Measurements from ENCODE around the gene RAD9B. TPM values are rescaled to one million over a fixed set of nuclear protein-coding genes. Genes with fewer than 3 reads are reported as not detected.
"Not testable (repeated sequence)": the region's sequence is repeated elsewhere in the genome, so short reads cannot be mapped to it uniquely, and the experiment has no call there.

RAD9B gene
- polyA plus RNA-seq (2011; rRNA removed) (0.33 and 0.69 TPM in 2 replicates), polyA minus RNA-seq (2011; rRNA and poly(A)+ RNA removed) (0.31 and 0.85 TPM in 2 replicates)

DNA sequence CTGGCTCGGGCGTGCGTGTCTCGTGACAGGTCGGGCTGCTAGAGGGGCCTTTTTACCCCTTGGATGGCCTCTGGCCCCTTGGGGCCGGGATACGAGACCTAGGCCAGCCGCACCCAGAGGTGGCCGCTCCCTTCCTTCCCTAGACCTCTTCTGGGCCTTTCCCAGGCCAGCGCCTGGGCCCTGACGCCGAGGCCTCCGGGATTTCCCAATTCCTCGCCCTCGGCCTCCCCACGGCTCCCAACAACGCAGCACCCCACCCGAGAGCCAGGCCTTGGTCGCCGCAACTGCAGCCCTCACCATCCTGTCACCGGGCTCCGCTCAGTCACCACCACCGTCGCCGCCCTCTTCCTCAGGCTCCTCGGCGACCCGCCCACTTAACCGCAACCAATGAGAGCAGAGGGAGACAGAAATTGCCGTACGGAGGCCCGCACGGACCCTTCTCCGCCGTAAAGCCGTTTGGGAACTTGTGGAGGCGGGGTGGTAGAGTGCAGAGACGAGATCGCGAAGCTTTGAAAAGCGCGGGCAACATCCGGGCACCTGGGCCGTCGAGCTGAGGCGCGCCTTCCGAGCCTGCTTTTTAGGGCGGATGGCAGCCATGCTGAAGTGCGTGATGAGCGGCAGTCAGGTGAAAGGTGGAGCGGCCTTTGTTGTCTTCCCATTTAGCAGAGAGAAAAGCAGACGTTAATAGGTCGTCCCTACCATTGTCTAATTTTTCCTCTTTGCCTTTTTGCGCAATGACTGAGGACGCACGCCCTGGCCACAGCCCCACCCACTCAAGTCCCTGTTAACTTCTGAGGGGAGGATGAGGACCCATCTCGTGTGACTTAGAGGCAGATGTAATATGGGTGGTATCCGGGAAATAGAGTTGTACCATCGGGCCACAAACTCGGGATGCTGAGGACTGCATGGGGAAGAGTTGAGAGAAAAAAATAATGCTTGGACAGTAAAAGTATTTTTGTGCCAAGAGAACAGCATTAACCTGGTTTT lies at the start of gene RAD9B, which contains the start of gene VPS29:
TSS of gene RAD9B (plus strand) at position 580 of the 987 bp plus-strand sequence. CDS start at position 587, 7 bp downstream.
TSS of gene VPS29 (minus strand) at position 360 of the 987 bp plus-strand sequence. CDS start at position 300, 60 bp downstream.
- TF ChIP-seq, protein P1, sequence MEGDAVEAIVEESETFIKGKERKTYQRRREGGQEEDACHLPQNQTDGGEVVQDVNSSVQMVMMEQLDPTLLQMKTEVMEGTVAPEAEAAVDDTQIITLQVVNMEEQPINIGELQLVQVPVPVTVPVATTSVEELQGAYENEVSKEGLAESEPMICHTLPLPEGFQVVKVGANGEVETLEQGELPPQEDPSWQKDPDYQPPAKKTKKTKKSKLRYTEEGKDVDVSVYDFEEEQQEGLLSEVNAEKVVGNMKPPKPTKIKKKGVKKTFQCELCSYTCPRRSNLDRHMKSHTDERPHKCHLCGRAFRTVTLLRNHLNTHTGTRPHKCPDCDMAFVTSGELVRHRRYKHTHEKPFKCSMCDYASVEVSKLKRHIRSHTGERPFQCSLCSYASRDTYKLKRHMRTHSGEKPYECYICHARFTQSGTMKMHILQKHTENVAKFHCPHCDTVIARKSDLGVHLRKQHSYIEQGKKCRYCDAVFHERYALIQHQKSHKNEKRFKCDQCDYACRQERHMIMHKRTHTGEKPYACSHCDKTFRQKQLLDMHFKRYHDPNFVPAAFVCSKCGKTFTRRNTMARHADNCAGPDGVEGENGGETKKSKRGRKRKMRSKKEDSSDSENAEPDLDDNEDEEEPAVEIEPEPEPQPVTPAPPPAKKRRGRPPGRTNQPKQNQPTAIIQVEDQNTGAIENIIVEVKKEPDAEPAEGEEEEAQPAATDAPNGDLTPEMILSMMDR (IDR thresholded peaks at IDR 0.05; ENCODE audit: insufficient read depth, low read depth, low read length), result no peak
- H3K36me3 ChIP-seq (ENCODE audit: control insufficient read depth, insufficient read depth, low read length), result no peaks in the 10 kb centered on the region
- no peaks in the 10 kb centered on the region for H3K27me3 ChIP-seq (ENCODE audit: control insufficient read depth, insufficient read depth, low read length)
- peak within 1 kb of the TSS; percentile 95 for H3K4me3 ChIP-seq (ENCODE audit: low read depth, low read length)
- ChIA-PET CTCF (interaction anchor here (0.6 to 4.3 kb wide), 5 partner anchors 10 to 101 kb away, joined by 3 to 35 read pairs (median 7); partner anchors contain the start of genes ARPC3, FAM216A and GPN3), POLR2A (no interaction called here)
- DNase-seq (ENCODE audit: low read depth), result peak; percentile 90

DNA sequence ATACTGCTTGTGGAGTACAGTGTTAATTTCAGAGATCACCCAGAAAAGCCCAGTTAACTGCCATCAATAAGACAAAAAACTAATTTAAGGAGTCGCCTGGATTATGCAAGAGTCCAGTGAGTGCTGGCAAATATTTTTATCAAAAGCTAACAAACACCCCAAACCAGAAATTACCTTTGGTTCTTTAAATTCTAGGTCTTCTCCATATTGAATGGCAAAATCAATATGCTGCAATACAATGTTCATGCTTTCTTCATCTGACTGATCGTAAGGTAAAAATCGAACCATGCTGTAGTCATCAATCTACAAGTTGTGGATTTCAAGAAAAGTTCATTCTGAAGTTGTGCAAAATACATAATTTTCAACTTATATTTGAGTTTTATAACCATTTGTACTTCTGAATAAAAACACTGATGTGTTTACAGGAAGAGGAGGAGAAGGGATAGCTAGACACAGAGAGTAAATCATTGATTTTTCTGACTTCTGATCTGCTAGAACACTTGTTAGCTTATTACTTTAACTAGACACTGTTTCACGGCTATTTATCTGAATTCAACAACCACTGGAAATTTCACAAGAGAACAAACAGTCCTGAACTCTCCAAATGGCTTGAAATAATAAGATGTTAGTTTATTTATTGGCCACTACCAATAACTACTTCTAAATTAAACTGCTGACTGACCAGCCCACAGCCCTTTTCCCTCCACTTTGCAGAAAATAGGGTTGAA lies 48.4 kb upstream of the RAD9B start:
- no peak for DNase-seq (ENCODE audit: low read depth)
- ChIA-PET POLR2A (interaction anchor here (0.6 kb wide), 1 partner anchor 14 kb away, joined by 6 read pairs; the partner anchor contains the start of gene GPN3), CTCF (interaction anchor here (0.9 to 7.1 kb wide), 4 partner anchors 15 to 434 kb away, joined by 4 to 106 read pairs (median 20); partner anchors contain the start of genes FAM216A and GPN3)
- TF ChIP-seq, protein P1 (IDR thresholded peaks at IDR 0.05; ENCODE audit: insufficient read depth, low read depth, low read length), result no peak
- Histone ChIP-seq H3K36me3 (ENCODE audit: control insufficient read depth, insufficient read depth, low read length) (no peaks in the 10 kb centered on the region; the same call in 1 of the 2 replicates), H3K27me3 (ENCODE audit: control insufficient read depth, insufficient read depth, low read length) (no peaks in the 10 kb centered on the region), H3K4me3 (ENCODE audit: low read depth, low read length) (no peak overlapping the region)

DNA sequence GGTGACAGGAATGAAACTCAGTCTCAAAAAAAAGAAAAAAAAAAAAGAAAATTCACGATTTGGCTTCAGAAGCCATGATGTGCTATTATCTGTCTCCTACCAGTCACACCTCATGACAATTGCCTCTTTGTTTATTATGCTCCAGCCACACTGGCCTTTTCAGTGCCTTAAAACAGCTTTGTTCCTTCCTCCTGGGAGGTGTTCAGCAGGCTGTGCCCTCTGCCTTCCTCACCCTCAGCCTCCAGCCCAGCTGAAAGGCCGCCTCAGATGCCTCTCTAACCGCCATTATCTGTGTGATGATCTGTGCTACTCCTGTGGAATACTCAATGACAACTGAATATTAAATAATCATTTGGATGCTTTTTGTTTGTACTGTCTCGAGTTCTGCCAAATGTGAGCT lies 43.4 kb upstream of the RAD9B start:
- ChIA-PET POLR2A (interaction anchor here (0.7 kb wide), 1 partner anchor 459 kb away, joined by 6 read pairs; no protein-coding TSS in a partner anchor), CTCF (interaction anchor here (2.5 kb wide), 1 partner anchor 9 kb away, joined by 18 read pairs; the partner anchor contains the start of gene ARPC3)
- Histone ChIP-seq H3K27me3 (ENCODE audit: control insufficient read depth, insufficient read depth, low read length) (no peaks in the 10 kb centered on the region), H3K4me3 (ENCODE audit: low read depth, low read length) (no peak overlapping the region), H3K36me3 (ENCODE audit: control insufficient read depth, insufficient read depth, low read length) (no peaks in the 10 kb centered on the region)
- no peak for DNase-seq (ENCODE audit: low read depth)
- TF ChIP-seq, protein P1 (IDR thresholded peaks at IDR 0.05; ENCODE audit: insufficient read depth, low read depth, low read length), result no peak

DNA sequence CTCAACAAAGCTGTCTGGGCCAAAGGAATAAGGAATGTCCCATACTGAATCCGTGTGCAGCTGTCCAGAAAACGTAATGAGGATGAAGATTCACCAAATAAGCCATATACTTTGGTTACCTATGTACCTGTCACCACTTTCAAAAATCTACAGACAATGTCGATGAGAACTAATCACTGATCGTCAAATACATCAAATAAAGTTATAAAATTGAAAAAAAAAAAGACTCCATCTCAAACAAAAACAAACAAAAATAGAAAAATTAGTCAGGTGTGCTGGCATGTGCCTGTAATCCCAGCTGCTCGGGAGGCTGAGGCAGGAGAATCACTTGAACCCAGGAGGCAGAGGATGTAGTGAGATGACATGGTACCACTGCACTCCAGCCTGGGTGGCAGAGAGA lies 40.9 kb upstream of the RAD9B start:
- DNase-seq (ENCODE audit: low read depth); H3K4me3 ChIP-seq (ENCODE audit: low read depth, low read length); H3K36me3 ChIP-seq (ENCODE audit: control insufficient read depth, insufficient read depth, low read length); POLR2A ChIA-PET; H3K27me3 ChIP-seq (ENCODE audit: control insufficient read depth, insufficient read depth, low read length): not testable (repeated sequence)
- CTCF ChIA-PET, result interaction anchor here (1.3 kb wide), 1 partner anchor 11 kb away, joined by 6 read pairs; the partner anchor contains the start of gene ARPC3

DNA sequence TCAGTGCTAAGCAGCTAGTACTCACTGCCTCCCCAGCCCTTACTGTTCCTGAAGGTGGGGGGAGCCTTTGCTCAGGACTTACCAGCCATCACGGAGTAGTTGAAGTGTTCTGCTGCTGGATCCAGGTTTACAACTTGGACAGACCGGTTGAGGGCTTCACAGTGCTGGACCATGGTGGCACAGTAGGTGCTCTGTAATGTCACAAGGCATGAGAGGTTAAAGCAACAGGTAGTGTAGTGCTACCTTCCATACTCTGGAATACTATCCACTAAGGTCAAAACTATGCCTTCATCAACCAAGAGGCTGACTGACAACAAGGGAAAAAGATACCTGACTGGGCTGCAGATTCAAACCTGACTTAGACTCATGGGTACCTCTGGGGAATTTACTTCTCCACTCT lies 37.1 kb upstream of the RAD9B start:
- H3K36me3 ChIP-seq (ENCODE audit: control insufficient read depth, insufficient read depth, low read length), result no peaks in the 10 kb centered on the region; the same call in 1 of the 2 replicates
- POLR2A ChIA-PET, result no interaction called here
- CTCF ChIA-PET, result interaction anchor here (1.0 kb wide), 1 partner anchor 13 kb away, joined by 3 read pairs; no protein-coding TSS in a partner anchor
- TF ChIP-seq, protein P1 (IDR thresholded peaks at IDR 0.05; ENCODE audit: insufficient read depth, low read depth, low read length), result no peak
- DNase-seq (ENCODE audit: low read depth), result no peak
- H3K4me3 ChIP-seq (ENCODE audit: low read depth, low read length), result no peak overlapping the region
- H3K27me3 ChIP-seq (ENCODE audit: control insufficient read depth, insufficient read depth, low read length), result no peaks in the 10 kb centered on the region

DNA sequence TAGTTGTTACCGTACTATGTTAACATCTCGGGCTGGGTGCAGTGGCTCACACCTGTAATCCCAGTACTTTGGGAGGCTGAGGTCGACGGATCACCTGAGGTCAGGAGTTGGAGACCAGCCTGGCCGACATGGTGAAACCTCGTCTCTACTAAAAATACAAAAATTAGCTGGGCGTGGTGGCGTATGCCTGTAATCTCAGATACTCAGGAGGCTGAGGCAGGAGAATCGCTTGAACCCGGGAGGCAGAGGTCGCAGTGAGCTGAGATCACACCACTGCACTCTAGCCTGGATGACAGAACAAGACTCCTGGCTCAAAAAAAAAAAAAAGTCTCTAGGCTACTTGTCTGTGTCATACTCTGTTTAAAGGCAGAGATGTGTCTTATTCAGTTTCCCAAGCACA lies 36.4 kb upstream of the RAD9B start:
- H3K36me3 ChIP-seq (ENCODE audit: control insufficient read depth, insufficient read depth, low read length); POLR2A ChIA-PET; DNase-seq (ENCODE audit: low read depth); H3K27me3 ChIP-seq (ENCODE audit: control insufficient read depth, insufficient read depth, low read length); H3K4me3 ChIP-seq (ENCODE audit: low read depth, low read length): not testable (repeated sequence)
- CTCF ChIA-PET, result interaction anchor here (0.6 kb wide), 1 partner anchor 361 kb away, joined by 5 read pairs; no protein-coding TSS in a partner anchor
